Measurements from ENCODE around the gene USP12. TPM values are rescaled to one million over a fixed set of nuclear protein-coding genes. Genes with fewer than 3 reads are reported as not detected.

USP12 gene
- total RNA-seq, 1 donor from 2014 or later = 36.7 TPM

DNA sequence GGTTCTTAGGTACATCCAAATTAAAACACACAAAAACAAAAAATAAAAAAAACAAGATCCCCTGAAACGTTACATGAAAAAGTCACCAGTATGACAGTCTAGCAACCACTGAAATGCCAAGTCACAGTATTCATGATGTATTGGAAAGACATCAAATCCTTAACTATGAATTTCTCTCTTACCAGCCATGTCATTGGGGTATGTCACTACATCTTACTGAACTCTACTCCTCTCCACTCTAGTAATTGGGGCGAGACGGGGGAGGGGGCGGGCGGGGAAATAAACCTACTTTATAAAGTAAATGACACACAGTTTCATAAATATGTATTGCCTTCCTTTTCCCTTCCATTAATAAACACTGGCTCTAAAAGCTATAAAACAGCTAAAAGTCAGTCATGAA, 65.5 kb downstream of the USP12 start:
- H3K36me3 ChIP-seq = peaks cover 29% of the 10 kb centered on the region
- intact Hi-C loops (cut with DNase I) = no loop called here
- H3K27me3 ChIP-seq (ENCODE audit: low read depth) = no peaks in the 10 kb centered on the region
- no peak overlapping the region for H3K27ac ChIP-seq
- DNase-seq (no peak), ATAC-seq (no peak)
- peaks cover 8% of the 10 kb centered on the region for H3K4me1 ChIP-seq
- H3K4me3 ChIP-seq = no peak overlapping the region
- no peaks in the 10 kb centered on the region for H3K9me3 ChIP-seq
- TF ChIP-seq, protein P1, sequence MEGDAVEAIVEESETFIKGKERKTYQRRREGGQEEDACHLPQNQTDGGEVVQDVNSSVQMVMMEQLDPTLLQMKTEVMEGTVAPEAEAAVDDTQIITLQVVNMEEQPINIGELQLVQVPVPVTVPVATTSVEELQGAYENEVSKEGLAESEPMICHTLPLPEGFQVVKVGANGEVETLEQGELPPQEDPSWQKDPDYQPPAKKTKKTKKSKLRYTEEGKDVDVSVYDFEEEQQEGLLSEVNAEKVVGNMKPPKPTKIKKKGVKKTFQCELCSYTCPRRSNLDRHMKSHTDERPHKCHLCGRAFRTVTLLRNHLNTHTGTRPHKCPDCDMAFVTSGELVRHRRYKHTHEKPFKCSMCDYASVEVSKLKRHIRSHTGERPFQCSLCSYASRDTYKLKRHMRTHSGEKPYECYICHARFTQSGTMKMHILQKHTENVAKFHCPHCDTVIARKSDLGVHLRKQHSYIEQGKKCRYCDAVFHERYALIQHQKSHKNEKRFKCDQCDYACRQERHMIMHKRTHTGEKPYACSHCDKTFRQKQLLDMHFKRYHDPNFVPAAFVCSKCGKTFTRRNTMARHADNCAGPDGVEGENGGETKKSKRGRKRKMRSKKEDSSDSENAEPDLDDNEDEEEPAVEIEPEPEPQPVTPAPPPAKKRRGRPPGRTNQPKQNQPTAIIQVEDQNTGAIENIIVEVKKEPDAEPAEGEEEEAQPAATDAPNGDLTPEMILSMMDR (IDR thresholded peaks at IDR 0.05) = no peak

DNA sequence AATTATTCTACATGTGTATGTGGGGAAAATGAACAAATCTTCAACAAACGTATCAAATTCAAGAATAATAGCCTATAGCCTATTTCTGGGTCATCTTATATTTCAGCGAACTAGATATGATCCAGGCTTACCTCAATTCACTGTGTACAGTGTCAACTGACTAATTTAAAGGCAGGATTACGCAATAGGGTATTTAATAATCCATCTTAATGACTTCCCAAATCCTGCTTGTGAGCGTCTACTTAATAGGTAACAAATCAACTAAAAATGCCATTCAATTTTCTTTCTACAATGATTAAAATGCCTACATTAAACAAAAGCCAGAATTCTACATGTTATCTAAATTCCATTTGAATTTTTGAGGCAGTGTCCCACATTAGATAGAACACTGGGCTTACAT, 67.0 kb downstream of the USP12 start:
- Histone ChIP-seq H3K4me3 (no peak overlapping the region), H3K27me3 (ENCODE audit: low read depth) (no peaks in the 10 kb centered on the region), H3K36me3 (peaks cover 29% of the 10 kb centered on the region), H3K9me3 (no peaks in the 10 kb centered on the region), H3K4me1 (no peaks in the 10 kb centered on the region), H3K27ac (no peak overlapping the region)
- ATAC-seq (no peak), DNase-seq (no peak)
- TF ChIP-seq, protein P1 (IDR thresholded peaks at IDR 0.05) = no peak
- intact Hi-C loops (cut with DNase I) = no loop called here

DNA sequence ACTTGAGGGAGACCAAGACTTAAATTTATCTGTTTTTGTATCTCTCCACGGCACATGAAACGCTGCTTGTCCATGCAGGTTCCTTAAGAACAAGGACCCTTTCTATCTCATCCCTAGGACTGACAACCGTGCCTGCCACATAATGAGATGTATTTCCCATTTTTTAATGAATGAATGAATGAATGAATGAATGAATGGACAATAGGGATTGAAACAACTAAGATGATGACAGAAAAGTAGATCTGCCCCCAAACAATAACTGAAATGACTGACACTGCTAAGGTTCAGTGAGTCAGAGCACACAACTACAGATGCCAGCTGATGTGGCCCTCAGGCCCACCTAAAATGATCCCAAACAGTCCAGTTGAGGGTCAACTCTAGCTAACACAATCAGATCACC, 69.8 kb downstream of the USP12 start:
- ATAC-seq (no peak), DNase-seq (no peak)
- intact Hi-C loops (cut with DNase I) = no loop called here
- no peak overlapping the region for H3K27ac ChIP-seq
- H3K9me3 ChIP-seq = no peaks in the 10 kb centered on the region
- H3K36me3 ChIP-seq = peaks cover 29% of the 10 kb centered on the region
- no peaks in the 10 kb centered on the region for H3K4me1 ChIP-seq
- no peak overlapping the region for H3K4me3 ChIP-seq
- TF ChIP-seq, protein P1 (IDR thresholded peaks at IDR 0.05) = no peak
- H3K27me3 ChIP-seq (ENCODE audit: low read depth) = no peaks in the 10 kb centered on the region

DNA sequence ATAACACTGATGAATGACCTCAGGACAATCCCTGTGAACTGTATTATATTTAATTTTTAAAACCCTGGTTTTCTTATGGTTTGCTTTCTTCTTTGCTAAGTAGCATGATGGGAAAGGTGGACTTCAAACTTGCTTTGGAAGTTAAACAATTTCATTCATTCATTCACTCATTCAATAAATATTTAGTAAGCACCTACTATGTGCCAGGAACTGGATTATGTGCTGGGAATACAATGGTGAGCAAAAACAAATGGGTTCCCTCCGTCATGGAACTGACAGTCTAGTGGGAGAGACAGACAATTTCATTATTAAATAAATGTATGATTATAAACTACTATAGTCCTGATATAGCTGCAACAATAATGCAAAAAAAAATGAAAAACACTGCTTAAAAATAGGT, 70.3 kb downstream of the USP12 start:
- Histone ChIP-seq H3K4me1 (no peaks in the 10 kb centered on the region), H3K4me3 (no peak overlapping the region), H3K9me3 (no peaks in the 10 kb centered on the region), H3K27ac (no peak overlapping the region), H3K36me3 (peaks cover 29% of the 10 kb centered on the region), H3K27me3 (ENCODE audit: low read depth) (no peaks in the 10 kb centered on the region)
- intact Hi-C loops (cut with DNase I) = no loop called here
- DNase-seq = no peak
- ATAC-seq = no peak
- TF ChIP-seq, protein P1 (IDR thresholded peaks at IDR 0.05) = no peak

GRCh38 chr13:27097691-27098090, 73.9 kb downstream of the USP12 start:
- H3K4me3 ChIP-seq = no peak overlapping the region
- ATAC-seq = no peak
- no peak overlapping the region for H3K27ac ChIP-seq
- no peak for DNase-seq
- intact Hi-C loops (cut with DNase I) = no loop called here
- H3K4me1 ChIP-seq = no peaks in the 10 kb centered on the region
- no peaks in the 10 kb centered on the region for H3K9me3 ChIP-seq
- H3K27me3 ChIP-seq (ENCODE audit: low read depth) = no peaks in the 10 kb centered on the region
- TF ChIP-seq, protein P1 (IDR thresholded peaks at IDR 0.05) = no peak
- peaks cover 31% of the 10 kb centered on the region for H3K36me3 ChIP-seq

DNA sequence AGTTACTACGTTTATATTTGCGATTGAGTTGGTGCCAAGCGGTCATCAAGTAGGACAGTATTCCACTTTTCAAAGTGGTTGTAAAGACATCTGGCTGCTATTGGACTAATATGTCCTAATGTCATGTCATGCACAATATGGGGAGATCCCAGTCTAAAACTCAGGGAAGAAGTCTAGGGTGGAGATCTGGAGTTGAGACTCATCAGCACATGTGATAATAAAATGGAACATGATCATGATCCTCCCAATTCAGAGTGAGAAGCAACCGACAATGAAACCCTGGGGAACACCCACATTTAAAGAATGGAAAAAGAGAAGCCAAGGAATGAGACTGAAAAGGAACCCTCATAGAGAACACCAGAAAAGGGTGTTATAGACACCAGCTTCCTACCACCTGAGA, 80.2 kb downstream of the USP12 start:
- no peak for DNase-seq
- TF ChIP-seq, protein P1 (IDR thresholded peaks at IDR 0.05) = no peak
- Histone ChIP-seq H3K4me1 (no peaks in the 10 kb centered on the region), H3K27me3 (ENCODE audit: low read depth) (no peaks in the 10 kb centered on the region), H3K9me3 (no peaks in the 10 kb centered on the region), H3K36me3 (peaks cover 35% of the 10 kb centered on the region), H3K4me3 (no peak overlapping the region), H3K27ac (no peak overlapping the region)
- ATAC-seq = no peak
- intact Hi-C loops (cut with DNase I) = no loop called here
